IPS-15b (cell line): Measurements from ENCODE around the gene KLHL3.
"Not testable (repeated sequence)": the region's sequence is repeated elsewhere in the genome, so short reads cannot be mapped to it uniquely, and the experiment has no call there.

Experiments used
- H3K27me3 ChIP-seq: one replicate; pipeline ENCODE4 v1.6.1; 2013; ENCODE audit warnings: low read length; ENCODE audit not compliant: control insufficient read depth, insufficient read depth
- H3K36me3 ChIP-seq: one replicate; pipeline ENCODE4 v1.6.1; 2013; ENCODE audit warnings: low read length; ENCODE audit not compliant: control insufficient read depth, insufficient read depth
- H3K4me1 ChIP-seq: one replicate; pipeline ENCODE4 v1.6.1; 2013; ENCODE audit warnings: mild to moderate bottlenecking, low read length; ENCODE audit not compliant: control insufficient read depth, insufficient read depth
- H3K4me3 ChIP-seq: one replicate; pipeline ENCODE4 v1.5.1; 2013; ENCODE audit warnings: low read depth, low read length
- H3K9ac ChIP-seq: one replicate; pipeline ENCODE4 v1.6.1; 2013; ENCODE audit warnings: low read depth, mild to moderate bottlenecking, low read length
- H3K9me3 ChIP-seq: one replicate; pipeline ENCODE4 v1.6.1; 2013; ENCODE audit warnings: mild to moderate bottlenecking, low read length; ENCODE audit not compliant: control insufficient read depth, insufficient read depth

KLHL3 gene

DNA sequence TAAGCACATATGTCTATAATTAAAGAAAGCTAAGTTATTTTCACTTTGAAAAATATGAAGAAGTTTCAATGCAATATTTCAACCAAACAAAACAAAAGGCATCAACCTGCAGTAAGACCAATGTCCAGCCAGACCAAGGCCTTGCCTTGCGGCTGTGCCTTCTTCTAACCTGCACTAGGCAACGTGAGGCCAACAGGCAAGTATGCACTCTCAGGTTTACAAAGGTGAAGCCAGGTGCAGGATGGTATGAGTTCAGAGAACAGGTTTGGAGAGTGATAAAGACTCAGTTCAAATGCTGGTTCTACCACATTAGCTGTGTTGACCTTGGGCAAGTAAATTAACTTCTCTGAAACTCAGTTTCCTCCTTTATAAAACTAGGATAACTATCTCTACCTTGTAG, 79.3 kb downstream of the KLHL3 start:
- Histone ChIP-seq H3K4me1 (peaks cover 4% of the 10 kb centered on the region), H3K27me3 (no peaks in the 10 kb centered on the region), H3K9me3 (no peaks in the 10 kb centered on the region), H3K9ac (no peak overlapping the region), H3K4me3 (no peak overlapping the region), H3K36me3 (no peaks in the 10 kb centered on the region)

GRCh38 chr5:137651022-137651421, 84.9 kb downstream of the KLHL3 start:
- Histone ChIP-seq H3K4me3 (no peak overlapping the region), H3K36me3 (peaks cover 3% of the 10 kb centered on the region), H3K27me3 (no peaks in the 10 kb centered on the region), H3K9me3 (no peaks in the 10 kb centered on the region), H3K9ac (no peak overlapping the region), H3K4me1 (no peaks in the 10 kb centered on the region)

DNA sequence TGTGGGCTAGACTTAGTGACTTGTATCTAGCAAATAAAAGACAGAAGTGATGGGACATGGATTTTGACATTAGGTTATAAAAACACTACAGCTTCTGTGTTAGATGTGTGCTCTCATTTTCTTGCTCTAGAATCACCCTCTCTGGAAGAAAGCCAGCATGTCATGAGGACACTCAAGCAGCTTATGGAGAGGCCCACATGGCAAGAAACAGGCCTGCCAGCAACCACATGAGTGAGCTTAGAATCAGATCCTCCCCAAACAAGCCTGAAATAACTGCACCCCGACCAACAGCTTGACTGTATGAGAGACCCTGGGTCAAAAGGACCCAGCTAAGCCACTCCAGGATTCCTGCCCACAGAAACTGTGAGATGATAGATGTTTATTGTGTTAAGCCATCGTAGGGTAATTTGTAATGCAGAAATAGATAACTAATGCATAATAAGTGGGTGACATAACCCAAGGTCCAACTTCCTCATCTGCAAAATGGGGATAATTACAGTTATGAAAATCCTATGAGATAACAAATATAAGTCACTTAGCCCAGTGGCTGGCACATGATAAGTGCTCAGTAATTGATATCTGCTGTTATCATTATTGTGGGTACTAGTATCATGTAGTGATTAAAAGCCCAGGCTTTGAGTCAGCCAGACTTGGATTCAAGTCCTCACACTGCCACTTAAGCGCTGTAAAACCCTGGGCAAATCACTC, 86.5 kb downstream of the KLHL3 start:
- no peaks in the 10 kb centered on the region for H3K9me3 ChIP-seq
- no peak overlapping the region for H3K4me3 ChIP-seq
- no peaks in the 10 kb centered on the region for H3K4me1 ChIP-seq
- H3K9ac ChIP-seq, result no peak overlapping the region
- H3K36me3 ChIP-seq, result peaks cover 3% of the 10 kb centered on the region
- H3K27me3 ChIP-seq, result no peaks in the 10 kb centered on the region

DNA sequence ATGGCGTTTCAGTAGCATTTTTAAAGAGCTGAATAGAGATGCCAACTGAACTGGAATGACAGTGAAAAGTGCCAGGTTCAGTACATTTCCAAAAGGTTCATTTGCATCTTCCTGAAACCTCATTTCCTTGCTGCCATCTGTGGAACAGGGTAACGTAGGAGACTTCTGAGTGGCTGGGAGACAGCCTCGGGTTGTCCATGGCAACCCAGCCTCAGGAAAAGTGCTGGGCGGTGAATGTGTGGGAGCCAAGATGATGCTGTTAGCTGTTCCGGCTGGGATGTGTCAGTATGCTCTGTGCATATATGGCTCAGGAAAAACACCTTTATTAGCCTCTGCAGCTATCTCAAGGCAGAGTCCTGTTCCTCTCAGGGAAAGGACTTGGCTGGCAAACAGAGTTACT, 87.5 kb downstream of the KLHL3 start:
- Histone ChIP-seq H3K4me1 (no peaks in the 10 kb centered on the region), H3K9me3 (no peaks in the 10 kb centered on the region), H3K27me3 (no peaks in the 10 kb centered on the region), H3K4me3 (no peak overlapping the region), H3K9ac (no peak overlapping the region), H3K36me3 (peaks cover 3% of the 10 kb centered on the region)

DNA sequence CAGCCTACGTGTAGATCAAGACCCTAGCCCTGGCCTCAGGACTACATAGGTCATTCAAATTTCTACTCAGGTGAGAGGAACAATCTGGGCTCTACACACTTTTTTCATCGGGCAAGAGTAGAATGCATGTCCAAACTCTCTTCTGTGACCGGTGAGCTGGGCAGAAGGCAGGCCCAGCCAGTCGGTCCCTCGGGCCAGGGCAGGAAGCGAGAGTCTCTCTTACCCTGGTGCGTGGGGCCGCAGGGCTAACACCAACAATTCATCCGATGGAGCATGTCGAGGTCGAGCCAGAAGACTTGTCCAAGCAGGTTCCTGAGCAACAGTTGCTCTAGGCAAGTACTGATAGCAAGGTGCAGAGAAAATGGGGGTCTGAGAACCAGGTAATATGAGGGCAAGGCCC, 88.5 kb downstream of the KLHL3 start:
- no peaks in the 10 kb centered on the region for H3K27me3 ChIP-seq
- H3K9ac ChIP-seq, result no peak overlapping the region
- H3K4me3 ChIP-seq, result no peak overlapping the region
- H3K36me3 ChIP-seq, result peaks cover 3% of the 10 kb centered on the region
- H3K4me1 ChIP-seq, result no peaks in the 10 kb centered on the region
- no peaks in the 10 kb centered on the region for H3K9me3 ChIP-seq

DNA sequence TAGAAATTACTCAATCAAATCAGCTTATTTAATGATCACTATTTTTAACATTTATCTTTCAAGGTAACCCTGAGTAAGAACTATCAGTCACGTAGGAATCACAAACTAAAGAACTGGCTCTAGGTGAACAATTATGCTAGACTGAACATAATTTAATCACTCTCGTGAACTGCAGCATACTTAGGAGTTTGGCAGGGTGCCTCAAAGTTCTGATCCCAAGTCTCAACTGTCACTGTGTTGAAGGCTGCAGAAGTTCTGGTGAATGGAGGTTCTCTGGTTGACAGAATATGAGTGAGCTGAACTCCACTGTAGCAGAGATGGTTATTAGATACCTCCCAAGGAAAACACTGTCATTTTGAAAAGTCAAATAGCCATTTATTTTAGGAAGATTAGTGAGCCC, 89.1 kb downstream of the KLHL3 start:
- Histone ChIP-seq H3K4me1 (no peaks in the 10 kb centered on the region), H3K9ac (no peak overlapping the region)

GRCh38 chr5:137643081-137643480, 92.8 kb downstream of the KLHL3 start:
- not testable (repeated sequence) for H3K36me3 ChIP-seq, H3K9me3 ChIP-seq, H3K4me1 ChIP-seq, H3K4me3 ChIP-seq, H3K9ac ChIP-seq, H3K27me3 ChIP-seq

More for the DNA sequence above, 89.1 kb downstream of the KLHL3 start:
- Histone ChIP-seq H3K4me3 (no peak overlapping the region), H3K9me3 (no peaks in the 10 kb centered on the region), H3K27me3 (no peaks in the 10 kb centered on the region), H3K36me3 (peaks cover 3% of the 10 kb centered on the region)

DNA sequence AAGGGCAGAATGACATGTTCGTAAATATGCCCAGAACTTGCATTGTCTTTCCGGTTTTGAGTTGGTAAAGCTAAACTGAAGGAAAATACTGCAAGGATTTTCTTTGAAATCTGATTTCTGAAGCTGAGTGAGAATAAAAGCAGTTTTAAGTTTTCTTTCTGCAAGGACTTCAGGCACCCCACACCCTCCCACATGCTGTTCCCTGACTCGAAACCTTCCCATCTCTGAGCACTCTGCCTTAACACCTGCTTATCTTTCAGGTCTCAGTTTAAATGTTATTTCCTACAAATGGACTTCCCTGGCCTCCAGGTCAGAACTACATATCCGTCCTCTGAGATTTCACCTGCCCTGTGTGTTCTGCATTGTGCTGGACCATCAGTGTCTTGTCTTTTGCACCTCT, 93.8 kb downstream of the KLHL3 start:
- Histone ChIP-seq H3K9me3 (no peaks in the 10 kb centered on the region), H3K36me3 (peaks cover 2% of the 10 kb centered on the region), H3K9ac (no peak overlapping the region), H3K4me1 (no peaks in the 10 kb centered on the region), H3K27me3 (no peaks in the 10 kb centered on the region), H3K4me3 (no peak overlapping the region)

GRCh38 chr5:137641148-137641547, 94.7 kb downstream of the KLHL3 start:
- Histone ChIP-seq H3K36me3 (peaks cover 2% of the 10 kb centered on the region), H3K4me3 (no peak overlapping the region), H3K4me1 (no peaks in the 10 kb centered on the region), H3K27me3 (no peaks in the 10 kb centered on the region), H3K9me3 (no peaks in the 10 kb centered on the region), H3K9ac (no peak overlapping the region)

- no peak overlapping the region for H3K4me3 ChIP-seq
- H3K9ac ChIP-seq, result no peak overlapping the region
- peaks cover 2% of the 10 kb centered on the region for H3K36me3 ChIP-seq
- H3K9me3 ChIP-seq, result no peaks in the 10 kb centered on the region
- no peaks in the 10 kb centered on the region for H3K27me3 ChIP-seq
- no peaks in the 10 kb centered on the region for H3K4me1 ChIP-seq
These were observed 96.2 kb downstream of the KLHL3 start for GRCh38 chr5:137639645-137640044.

- no peak overlapping the region for H3K4me3 ChIP-seq
- no peaks in the 10 kb centered on the region for H3K9me3 ChIP-seq
- H3K4me1 ChIP-seq, result no peaks in the 10 kb centered on the region
- no peaks in the 10 kb centered on the region for H3K27me3 ChIP-seq
- no peak overlapping the region for H3K9ac ChIP-seq
- H3K36me3 ChIP-seq, result peaks cover 2% of the 10 kb centered on the region
These were observed 97.0 kb downstream of the KLHL3 start for GRCh38 chr5:137638841-137639240.

GRCh38 chr5:137636830-137637714, 98.8 kb downstream of the KLHL3 start:
- no peaks in the 10 kb centered on the region for H3K9me3 ChIP-seq
- H3K4me1 ChIP-seq, result no peaks in the 10 kb centered on the region
- H3K27me3 ChIP-seq, result no peaks in the 10 kb centered on the region
- no peak overlapping the region for H3K9ac ChIP-seq
- H3K36me3 ChIP-seq, result peaks cover 2% of the 10 kb centered on the region
- no peak overlapping the region for H3K4me3 ChIP-seq
